ENCODE results near the gene SDK2. TPM values are rescaled to one million over a fixed set of nuclear protein-coding genes. Genes with fewer than 3 reads are reported as not detected.

Gene SDK2
- total and polyA plus RNA-seq, 2 of the 4 experiments (the other 2 are of a cell fraction): under 0.01 to 0.03 TPM

- in situ Hi-C loops (cut with MboI; ENCODE audit: low sequenced_read_pairs) (loop anchor here (25.0 kb wide), 1 partner anchor 775 kb away; no protein-coding TSS in a partner anchor), dilution Hi-C loops (cut with HindIII; ENCODE audit: low sequenced_read_pairs, unreplicated experiment) (no loop called here), intact Hi-C loops (cut with micrococcal nuclease) (no loop called here)
- Histone ChIP-seq H3K27ac (ENCODE audit: insufficient read depth, low read length) (no peak overlapping the region), H3K4ac (ENCODE audit: low read depth, low read length) (no peak overlapping the region), H4K20me1 (ENCODE audit: insufficient read depth, low read length) (no peaks in the 10 kb centered on the region), H2BK120ac (ENCODE audit: low read depth, low read length) (no peak overlapping the region), H3K56ac (ENCODE audit: extremely low read depth, insufficient read depth, low read length) (no peak overlapping the region), H4K91ac (ENCODE audit: insufficient read depth, low read depth, low read length) (no peak overlapping the region), H3K9me3 (ENCODE audit: control insufficient read depth, insufficient read depth, low read length) (no peaks in the 10 kb centered on the region), H3K14ac (replicated peaks; ENCODE audit: low read depth, low read length) (no peak overlapping the region), H3K79me1 (ENCODE audit: low read depth in 1 of 2, low read length in 2 of 2) (no peaks in the 10 kb centered on the region), H2BK20ac (ENCODE audit: low read depth, low read length) (no peak overlapping the region), H3K36me3 (ENCODE audit: control insufficient read depth, insufficient read depth, low read length) (no peaks in the 10 kb centered on the region), H3K9ac (ENCODE audit: low read depth, low read length) (no peak overlapping the region), H3K4me3 (ENCODE audit: insufficient read depth, low read depth, low read length) (no peak overlapping the region), H2BK5ac (ENCODE audit: low read depth, low read length, poor library complexity, severe bottlenecking) (no peak overlapping the region), H2AK5ac (ENCODE audit: low read depth, low read length) (no peak overlapping the region), H3K27me3 (ENCODE audit: control insufficient read depth, insufficient read depth, low read length) (peaks cover 14% of the 10 kb centered on the region), H2AFZ (replicated peaks; ENCODE audit: low read length, poor library complexity) (no peak overlapping the region), H3K23ac (ENCODE audit: low read depth, low read length) (no peak overlapping the region), H3K9me1 (ENCODE audit: insufficient read depth, low read length) (no peaks in the 10 kb centered on the region), H2BK15ac (ENCODE audit: low read depth, low read length) (no peak overlapping the region), H3K4me2 (ENCODE audit: low read depth, low read length) (no peak overlapping the region), H3K18ac (ENCODE audit: low read depth, low read length) (no peak overlapping the region), H4K8ac (ENCODE audit: low read depth in 2 of 2, low read length in 2 of 2) (no peak overlapping the region), H3K4me1 (ENCODE audit: control insufficient read depth, insufficient read depth, low read length) (no peaks in the 10 kb centered on the region; the same call in 1 of the 2 replicates), H2AK9ac (replicated peaks; ENCODE audit: low read depth, low read length, poor library complexity) (no peak overlapping the region), H4K5ac (ENCODE audit: low read depth, low read length) (no peak overlapping the region)
- ChIA-PET CTCF (no interaction called here), POLR2A (ENCODE audit: unreplicated experiment) (no interaction called here)
- DNase-seq (no peak), ATAC-seq (ENCODE audit: low read depth) (no peak)
- BruUV-seq (replicated peaks): no TSS peak
- no peak for TF ChIP-seq MAZ (IDR thresholded peaks at IDR 0.05; ENCODE audit: borderline replicate concordance, low read depth, low read length)
- no peak for TF ChIP-seq CTCF (conservative IDR thresholded peaks at IDR 0.05; ENCODE audit: low read depth, low read length)
- no peak for TF ChIP-seq CEBPB (IDR thresholded peaks at IDR 0.05; ENCODE audit: low read depth, low read length)
- TF ChIP-seq NFE2L2 (IDR thresholded peaks at IDR 0.05; ENCODE audit: low read depth, low read length): no peak
- TF ChIP-seq, protein P1, sequence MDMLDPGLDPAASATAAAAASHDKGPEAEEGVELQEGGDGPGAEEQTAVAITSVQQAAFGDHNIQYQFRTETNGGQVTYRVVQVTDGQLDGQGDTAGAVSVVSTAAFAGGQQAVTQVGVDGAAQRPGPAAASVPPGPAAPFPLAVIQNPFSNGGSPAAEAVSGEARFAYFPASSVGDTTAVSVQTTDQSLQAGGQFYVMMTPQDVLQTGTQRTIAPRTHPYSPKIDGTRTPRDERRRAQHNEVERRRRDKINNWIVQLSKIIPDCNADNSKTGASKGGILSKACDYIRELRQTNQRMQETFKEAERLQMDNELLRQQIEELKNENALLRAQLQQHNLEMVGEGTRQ (IDR thresholded peaks at IDR 0.05; ENCODE audit: low read depth, low read length): no peak
- TF ChIP-seq FOS (IDR thresholded peaks at IDR 0.05; ENCODE audit: low read depth, low read length): no peak
- no peak for TF ChIP-seq MXI1 (IDR thresholded peaks at IDR 0.05; ENCODE audit: borderline replicate concordance, low read depth, low read length)
- no peak for TF ChIP-seq POLR2A (IDR thresholded peaks at IDR 0.05; ENCODE audit: low read depth, low read length)
- no peak for TF ChIP-seq MAFK (IDR thresholded peaks at IDR 0.05; ENCODE audit: low read depth, low read length)
- TF ChIP-seq, protein P2, sequence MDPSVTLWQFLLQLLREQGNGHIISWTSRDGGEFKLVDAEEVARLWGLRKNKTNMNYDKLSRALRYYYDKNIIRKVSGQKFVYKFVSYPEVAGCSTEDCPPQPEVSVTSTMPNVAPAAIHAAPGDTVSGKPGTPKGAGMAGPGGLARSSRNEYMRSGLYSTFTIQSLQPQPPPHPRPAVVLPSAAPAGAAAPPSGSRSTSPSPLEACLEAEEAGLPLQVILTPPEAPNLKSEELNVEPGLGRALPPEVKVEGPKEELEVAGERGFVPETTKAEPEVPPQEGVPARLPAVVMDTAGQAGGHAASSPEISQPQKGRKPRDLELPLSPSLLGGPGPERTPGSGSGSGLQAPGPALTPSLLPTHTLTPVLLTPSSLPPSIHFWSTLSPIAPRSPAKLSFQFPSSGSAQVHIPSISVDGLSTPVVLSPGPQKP (IDR thresholded peaks at IDR 0.05; ENCODE audit: borderline replicate concordance, low read depth, low read length): no peak
- TF ChIP-seq RCOR1 (IDR thresholded peaks at IDR 0.05; ENCODE audit: insufficient replicate concordance, low read length): no peak
- no peak for TF ChIP-seq RAD21 (IDR thresholded peaks at IDR 0.05; ENCODE audit: low read length)
- no CpG with 5 or more reads among the region's 11 CpGs for WGBS, 2 experiments (ENCODE audit: extremely low coverage in 2 of 2, insufficient read length in 1 of 2)
These were observed 281.5 kb downstream of the SDK2 start for GRCh38 chr17:73362697-73363096.
